ENCODE measurements around the gene GPR158.

GPR158 gene

GRCh38 chr10:25294032-25294926 is 119.5 kb downstream of the GPR158 start:
- H3K4me2 ChIP-seq (ENCODE audit: low read depth, low read length, poor library complexity, severe bottlenecking): no peak overlapping the region
- H4K20me1 ChIP-seq (ENCODE audit: insufficient read depth, low read length, poor library complexity, severe bottlenecking): no peaks in the 10 kb centered on the region
- H3K79me2 ChIP-seq (ENCODE audit: insufficient read depth, low read length): no peaks in the 10 kb centered on the region
- H3K27me3 ChIP-seq (ENCODE audit: insufficient read depth, low read length, poor library complexity, severe bottlenecking): no peaks in the 10 kb centered on the region
- H3K9me2 ChIP-seq (replicated peaks; ENCODE audit: low read depth, low read length): no peaks in the 10 kb centered on the region
- TF ChIP-seq CTCF (conservative IDR thresholded peaks at IDR 0.05; ENCODE audit: low read length): no peak
- TF ChIP-seq EZH2phosphoT487 (IDR thresholded peaks at IDR 0.05; ENCODE audit: borderline replicate concordance): no peak
- H2AFZ ChIP-seq (ENCODE audit: low read length): no peak overlapping the region
- 0 out of 2 replicates have a peak, but pooled peaks cover 3% of the 10 kb centered on the region for H3K9me3 ChIP-seq (ENCODE audit: insufficient read depth, low read depth, low read length)
- H3K4me1 ChIP-seq (ENCODE audit: insufficient read depth, low read length, poor library complexity, severe bottlenecking): no peaks in the 10 kb centered on the region
- H3K36me3 ChIP-seq (ENCODE audit: insufficient read depth, low read length): no peaks in the 10 kb centered on the region
- no peak overlapping the region for H3K4me3 ChIP-seq (ENCODE audit: low read length, poor library complexity, severe bottlenecking)
- no peak overlapping the region for H3K9ac ChIP-seq (ENCODE audit: low read depth, low read length, poor library complexity, severe bottlenecking)
- no peaks in the 10 kb centered on the region for H3F3A ChIP-seq (ENCODE audit: low read depth)

- TF ChIP-seq CTCF (conservative IDR thresholded peaks at IDR 0.05; ENCODE audit: low read length) (no peak), EZH2phosphoT487 (IDR thresholded peaks at IDR 0.05; ENCODE audit: borderline replicate concordance) (no peak)
- H3K4me3 ChIP-seq (ENCODE audit: low read length, poor library complexity, severe bottlenecking): no peak overlapping the region
- H2AFZ ChIP-seq (ENCODE audit: low read length): no peak overlapping the region
- H3K4me1 ChIP-seq (ENCODE audit: insufficient read depth, low read length, poor library complexity, severe bottlenecking): no peaks in the 10 kb centered on the region
- no peaks in the 10 kb centered on the region for H3K36me3 ChIP-seq (ENCODE audit: insufficient read depth, low read length)
- H4K20me1 ChIP-seq (ENCODE audit: insufficient read depth, low read length, poor library complexity, severe bottlenecking): no peaks in the 10 kb centered on the region
- no peaks in the 10 kb centered on the region for H3K79me2 ChIP-seq (ENCODE audit: insufficient read depth, low read length)
- no peak overlapping the region for H3K9ac ChIP-seq (ENCODE audit: low read depth, low read length, poor library complexity, severe bottlenecking)
- no peak overlapping the region for H3K4me2 ChIP-seq (ENCODE audit: low read depth, low read length, poor library complexity, severe bottlenecking)
- H3K9me3 ChIP-seq (ENCODE audit: insufficient read depth, low read depth, low read length): no peaks in the 10 kb centered on the region
- no peaks in the 10 kb centered on the region for H3K27me3 ChIP-seq (ENCODE audit: insufficient read depth, low read length, poor library complexity, severe bottlenecking)
- H3F3A ChIP-seq (ENCODE audit: low read depth): no peaks in the 10 kb centered on the region
- H3K9me2 ChIP-seq (replicated peaks; ENCODE audit: low read depth, low read length): no peaks in the 10 kb centered on the region
These were observed 121.5 kb downstream of the GPR158 start for GRCh38 chr10:25296324-25296723.

- no peaks in the 10 kb centered on the region for H4K20me1 ChIP-seq (ENCODE audit: insufficient read depth, low read length, poor library complexity, severe bottlenecking)
- no peak overlapping the region for H3K4me3 ChIP-seq (ENCODE audit: low read length, poor library complexity, severe bottlenecking)
These were observed 122.7 kb downstream of the GPR158 start for GRCh38 chr10:25297466-25297865.

More at GRCh38 chr10:25297466-25297865, 122.7 kb downstream of the GPR158 start:
- TF ChIP-seq CTCF (conservative IDR thresholded peaks at IDR 0.05; ENCODE audit: low read length) (no peak), EZH2phosphoT487 (IDR thresholded peaks at IDR 0.05; ENCODE audit: borderline replicate concordance) (no peak)
- no peaks in the 10 kb centered on the region for H3K36me3 ChIP-seq (ENCODE audit: insufficient read depth, low read length)
- no peak overlapping the region for H3K4me2 ChIP-seq (ENCODE audit: low read depth, low read length, poor library complexity, severe bottlenecking)
- no peak overlapping the region for H2AFZ ChIP-seq (ENCODE audit: low read length)
- H3K9me3 ChIP-seq (ENCODE audit: insufficient read depth, low read depth, low read length): no peaks in the 10 kb centered on the region
- H3F3A ChIP-seq (ENCODE audit: low read depth): no peaks in the 10 kb centered on the region
- no peaks in the 10 kb centered on the region for H3K27me3 ChIP-seq (ENCODE audit: insufficient read depth, low read length, poor library complexity, severe bottlenecking)
- no peak overlapping the region for H3K9ac ChIP-seq (ENCODE audit: low read depth, low read length, poor library complexity, severe bottlenecking)
- no peaks in the 10 kb centered on the region for H3K9me2 ChIP-seq (replicated peaks; ENCODE audit: low read depth, low read length)
- H3K4me1 ChIP-seq (ENCODE audit: insufficient read depth, low read length, poor library complexity, severe bottlenecking): no peaks in the 10 kb centered on the region
- H3K79me2 ChIP-seq (ENCODE audit: insufficient read depth, low read length): no peaks in the 10 kb centered on the region
